ENCODE measurements around the gene GIGYF2. TPM values are rescaled to one million over a fixed set of nuclear protein-coding genes. Genes with fewer than 3 reads are reported as not detected.

GIGYF2 gene
- total and polyA plus RNA-seq, 2 of the 13 experiments (the other 11 are each of a cell fraction or from before 2014, with no cell fraction given) = 44.9 to 73.5 TPM

GRCh38 chr2:232731470-232731869, 34.3 kb downstream of the GIGYF2 start (continued):
- TF ChIP-seq BCL3 (CRISPR knock-in tag; IDR thresholded peaks at IDR 0.05) (no peak), POGZ (CRISPR knock-in tag; IDR thresholded peaks at IDR 0.05) (no peak), NAIF1 (CRISPR knock-in tag; IDR thresholded peaks at IDR 0.05; ENCODE audit: borderline replicate concordance) (no peak), ZNF263 (CRISPR knock-in tag; IDR thresholded peaks at IDR 0.05) (no peak), ASH2L (IDR thresholded peaks at IDR 0.05; ENCODE audit: insufficient read length, low read depth, low read length) (no peak), HIC2 (CRISPR knock-in tag; IDR thresholded peaks at IDR 0.05; ENCODE audit: low read depth) (no peak)

GRCh38 chr2:232741294-232741693, 44.2 kb downstream of the GIGYF2 start:
- FAIRE-seq = no peak
- ChIA-PET CTCF (ENCODE audit: low intra/inter-chr PET ratio, low total read pairs) (no interaction called here), POLR2A (no interaction called here)
- Histone ChIP-seq H4K20me1 (ENCODE audit: insufficient read depth, low read length) (no peaks in the 10 kb centered on the region), H3K79me2 (ENCODE audit: insufficient read depth, low read length) (peaks cover 2% of the 10 kb centered on the region), H3K9ac (ENCODE audit: insufficient read depth, low read depth, low read length) (no peak overlapping the region), H3K27ac (ENCODE audit: extremely low read length, insufficient read depth, low read length) (no peak overlapping the region), H3K4me3 (replicated peaks in 1 of 3; ENCODE audit: insufficient read depth in 1 of 3, low read depth in 2 of 3, low read length in 3 of 3) (no peak overlapping the region), H3K36me3 (replicated peaks in 1 of 2; ENCODE audit: control insufficient read depth in 1 of 2, insufficient read depth in 2 of 2, low read length in 2 of 2) (peaks cover 8 to 45% of the 10 kb centered on the region in 2 experiments), H2AFZ (ENCODE audit: low read length) (no peak overlapping the region), H3K4me1 (ENCODE audit: insufficient read depth, low read length) (peaks cover 5% of the 10 kb centered on the region; the same call in 1 of the 2 replicates), H3K27me3 (ENCODE audit: control insufficient read depth in 1 of 2, insufficient read depth in 2 of 2, low read length in 2 of 2) (no peaks in the 10 kb centered on the region), H3K4me2 (ENCODE audit: low read depth, low read length) (no peak overlapping the region), H3K9me3 (ENCODE audit: low read length) (no peaks in the 10 kb centered on the region)
- in situ Hi-C loops (cut with HindIII; ENCODE audit: extremely low pct_ligation_motif_present, low pct_unique_long_range_greater_than_20kb) = no loop called here
- intact Hi-C loops (cut with micrococcal nuclease; ENCODE audit: unreplicated experiment) = loop anchor here (10.0 kb wide), 1 partner anchor 136 kb away; no protein-coding TSS in a partner anchor
- DNase-seq (ENCODE audit: low spot score) = no peak
- BruUV-seq (replicated peaks) = no TSS peak
- WGBS (ENCODE audit: low lambda C conversion rate) = 94% methylated on average over 4 of the region's 4 CpGs
- no peak for ATAC-seq
- TF ChIP-seq SKI (IDR thresholded peaks at IDR 0.05; ENCODE audit: partially characterized antibody) (no peak), ZNF292 (CRISPR knock-in tag; IDR thresholded peaks at IDR 0.05; ENCODE audit: borderline replicate concordance, low read depth) (no peak), MAZ (IDR thresholded peaks at IDR 0.05; ENCODE audit: borderline replicate concordance, low read depth, low read length) (no peak), MAZ (CRISPR knock-in tag; IDR thresholded peaks at IDR 0.05; ENCODE audit: low read depth) (no peak), NFAT5 (CRISPR knock-in tag; IDR thresholded peaks at IDR 0.05) (no peak), ZNF530 (CRISPR knock-in tag; IDR thresholded peaks at IDR 0.05; ENCODE audit: low read depth) (no peak), CREM (IDR thresholded peaks at IDR 0.05) (no peak), CREM (CRISPR knock-in tag; IDR thresholded peaks at IDR 0.05) (no peak), NBN (conservative IDR thresholded peaks at IDR 0.05) (no peak), ZNF124 (CRISPR knock-in tag; IDR thresholded peaks at IDR 0.05) (no peak)
- TF ChIP-seq, protein P1, sequence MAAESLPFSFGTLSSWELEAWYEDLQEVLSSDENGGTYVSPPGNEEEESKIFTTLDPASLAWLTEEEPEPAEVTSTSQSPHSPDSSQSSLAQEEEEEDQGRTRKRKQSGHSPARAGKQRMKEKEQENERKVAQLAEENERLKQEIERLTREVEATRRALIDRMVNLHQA (CRISPR knock-in tag; IDR thresholded peaks at IDR 0.05) = no peak
